Measurements from ENCODE around the gene PCARE. TPM values are rescaled to one million over a fixed set of nuclear protein-coding genes. Genes with fewer than 3 reads are reported as not detected.

The PCARE gene
- total RNA-seq, 1 donor from 2014 or later, result not detected

DNA sequence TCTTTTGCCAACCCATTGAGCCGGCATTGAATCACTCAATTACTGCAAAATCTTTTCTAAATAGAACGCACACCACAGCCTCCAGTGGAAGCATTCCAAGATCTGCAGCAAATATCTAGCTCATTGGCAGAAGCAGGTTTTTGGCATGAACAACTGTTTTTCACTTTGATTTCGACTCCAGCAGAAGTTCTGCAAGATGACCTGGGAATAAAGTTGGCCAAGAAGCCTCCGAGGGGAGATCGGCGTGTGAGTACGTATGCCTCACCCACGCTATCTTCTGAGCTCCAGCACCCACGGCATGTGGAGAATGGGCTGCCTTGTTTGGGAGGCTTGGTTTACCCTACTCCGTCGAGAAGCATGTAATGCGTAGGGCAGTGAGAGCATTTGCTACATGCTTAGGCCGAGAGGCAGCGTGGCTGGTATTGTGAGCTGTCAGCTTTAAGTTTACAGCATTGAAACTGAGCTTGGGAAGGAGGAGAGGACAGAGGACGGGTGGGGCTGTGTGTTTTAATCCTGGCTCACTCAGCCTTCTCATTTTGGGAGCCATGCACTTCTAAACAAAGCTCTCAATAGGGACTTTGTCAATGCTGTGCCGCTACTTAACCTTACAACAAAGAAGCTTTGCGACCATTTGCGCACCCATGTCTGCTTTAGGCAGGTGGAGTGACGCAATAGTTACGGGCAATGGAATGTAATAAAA lies 10.5 kb downstream of the PCARE start:
- Mint-ChIP-seq H3K9me3 (no peaks in the 10 kb centered on the region), H3K27ac (no peak overlapping the region), H3K36me3 (ENCODE audit: low read depth) (no peaks in the 10 kb centered on the region), H3K27me3 (no peaks in the 10 kb centered on the region), H3K4me1 (peaks cover 9% of the 10 kb centered on the region), H3K4me3 (no peak overlapping the region)
- intact Hi-C loops (cut with micrococcal nuclease), result no loop called here
- no peak for DNase-seq

DNA sequence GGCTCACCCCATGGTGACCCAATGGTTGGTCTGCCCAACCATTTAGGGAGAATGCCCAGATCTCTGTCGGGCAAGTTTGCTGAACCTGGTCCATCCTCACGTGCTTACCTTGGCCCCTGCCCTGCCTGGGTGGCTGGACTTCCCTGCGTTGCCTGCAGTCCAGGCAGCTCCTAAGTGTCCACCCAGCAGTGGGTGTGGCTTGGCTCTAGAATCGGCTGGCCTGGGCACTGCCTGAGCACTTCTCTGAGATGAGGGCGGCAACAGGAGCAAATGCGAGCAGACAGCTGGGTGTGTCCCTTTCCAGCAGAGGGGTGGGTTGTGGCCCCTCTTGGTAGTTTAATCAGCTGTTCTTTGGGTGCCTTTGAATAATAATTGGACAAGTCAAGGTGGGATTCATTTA lies 11.3 kb downstream of the PCARE start:
- no peak for DNase-seq
- H3K4me3 Mint-ChIP-seq, result no peak overlapping the region
- peaks cover 9% of the 10 kb centered on the region for H3K4me1 Mint-ChIP-seq
- no peaks in the 10 kb centered on the region for H3K9me3 Mint-ChIP-seq
- no peaks in the 10 kb centered on the region for H3K36me3 Mint-ChIP-seq (ENCODE audit: low read depth)
- intact Hi-C loops (cut with micrococcal nuclease), result no loop called here
- H3K27me3 Mint-ChIP-seq, result no peaks in the 10 kb centered on the region
- H3K27ac Mint-ChIP-seq, result no peak overlapping the region

- intact Hi-C loops (cut with micrococcal nuclease), result no loop called here
- no peak overlapping the region for H3K4me3 Mint-ChIP-seq
- H3K4me1 Mint-ChIP-seq, result peaks cover 9% of the 10 kb centered on the region
- H3K27ac Mint-ChIP-seq, result no peak overlapping the region
- no peaks in the 10 kb centered on the region for H3K27me3 Mint-ChIP-seq
- no peak for DNase-seq
- H3K9me3 Mint-ChIP-seq, result no peaks in the 10 kb centered on the region
- H3K36me3 Mint-ChIP-seq (ENCODE audit: low read depth), result no peaks in the 10 kb centered on the region
Measured at GRCh38 chr2:29062371-29062770, 12.0 kb downstream of the PCARE start.

- intact Hi-C loops (cut with micrococcal nuclease), result no loop called here
- Mint-ChIP-seq H3K27me3 (no peaks in the 10 kb centered on the region), H3K27ac (no peak overlapping the region), H3K36me3 (ENCODE audit: low read depth) (no peaks in the 10 kb centered on the region), H3K9me3 (no peaks in the 10 kb centered on the region), H3K4me1 (peaks cover 9% of the 10 kb centered on the region), H3K4me3 (no peak overlapping the region)
- no peak for DNase-seq
Measured at GRCh38 chr2:29061616-29062015, 12.7 kb downstream of the PCARE start.

GRCh38 chr2:29061176-29061575 lies 13.1 kb downstream of the PCARE start:
- intact Hi-C loops (cut with micrococcal nuclease), result no loop called here
- no peak overlapping the region for H3K4me3 Mint-ChIP-seq
- H3K27me3 Mint-ChIP-seq, result no peaks in the 10 kb centered on the region
- H3K9me3 Mint-ChIP-seq, result no peaks in the 10 kb centered on the region
- peaks cover 6% of the 10 kb centered on the region for H3K4me1 Mint-ChIP-seq
- no peaks in the 10 kb centered on the region for H3K36me3 Mint-ChIP-seq (ENCODE audit: low read depth)
- no peak overlapping the region for H3K27ac Mint-ChIP-seq
- no peak for DNase-seq

- Mint-ChIP-seq H3K27me3 (no peaks in the 10 kb centered on the region), H3K9me3 (no peaks in the 10 kb centered on the region), H3K4me1 (peaks cover 6% of the 10 kb centered on the region), H3K27ac (no peak overlapping the region), H3K36me3 (ENCODE audit: low read depth) (no peaks in the 10 kb centered on the region), H3K4me3 (no peak overlapping the region)
- no peak for DNase-seq
- intact Hi-C loops (cut with micrococcal nuclease), result no loop called here
Measured at GRCh38 chr2:29060441-29060840, 13.9 kb downstream of the PCARE start.

DNA sequence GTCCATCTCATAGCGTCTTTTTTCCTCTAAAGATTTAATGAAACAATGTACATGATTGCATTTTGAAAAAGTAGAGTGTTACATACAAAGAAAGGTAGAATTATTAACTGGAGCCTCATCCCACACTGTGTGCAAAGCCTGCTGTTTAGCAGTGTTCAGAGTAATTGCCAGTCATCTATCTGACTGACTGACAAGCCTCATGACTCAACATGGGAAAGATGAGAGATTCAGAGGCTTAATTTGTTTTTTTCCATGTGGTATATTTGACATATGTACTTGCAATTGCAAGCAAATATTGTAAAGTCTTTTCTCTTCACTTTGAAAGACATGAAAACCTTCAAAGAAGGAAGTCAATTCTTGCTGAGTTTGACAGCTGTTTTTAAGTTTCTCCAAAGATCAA lies 14.7 kb downstream of the PCARE start:
- DNase-seq, result no peak
- intact Hi-C loops (cut with micrococcal nuclease), result loop anchor here (1.0 kb wide), 1 partner anchor 41 kb away; no protein-coding TSS in a partner anchor
- Mint-ChIP-seq H3K4me1 (peaks cover 6% of the 10 kb centered on the region), H3K36me3 (ENCODE audit: low read depth) (no peaks in the 10 kb centered on the region), H3K4me3 (no peak overlapping the region), H3K27ac (peak overlapping the region; percentile 58), H3K9me3 (no peaks in the 10 kb centered on the region), H3K27me3 (no peaks in the 10 kb centered on the region)

DNA sequence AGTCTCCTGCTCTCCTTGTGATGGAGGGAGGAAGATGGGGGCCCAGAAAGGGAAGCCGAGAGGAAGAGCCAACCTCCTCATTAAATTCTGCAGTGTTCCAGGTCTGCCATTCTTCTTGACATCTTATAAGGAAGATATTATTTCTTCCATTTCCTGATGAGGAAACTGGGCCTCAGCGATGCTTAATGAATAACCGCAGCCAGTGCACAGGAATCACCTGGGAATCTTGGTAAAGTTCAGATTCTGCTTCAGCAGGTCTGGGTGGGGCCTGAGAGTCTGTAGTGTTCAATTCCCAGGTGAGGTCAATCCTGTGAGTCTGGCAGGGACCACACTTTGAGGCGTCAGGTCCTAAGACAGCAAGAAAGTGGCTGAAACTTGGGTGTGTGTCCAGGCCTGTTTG lies 17.3 kb downstream of the PCARE start:
- no peaks in the 10 kb centered on the region for H3K36me3 Mint-ChIP-seq (ENCODE audit: low read depth)
- intact Hi-C loops (cut with micrococcal nuclease), result no loop called here
- no peak for DNase-seq
- H3K4me1 Mint-ChIP-seq, result peaks cover 6% of the 10 kb centered on the region
- H3K9me3 Mint-ChIP-seq, result no peaks in the 10 kb centered on the region
- no peaks in the 10 kb centered on the region for H3K27me3 Mint-ChIP-seq
- no peak overlapping the region for H3K27ac Mint-ChIP-seq
- H3K4me3 Mint-ChIP-seq, result no peak overlapping the region

- intact Hi-C loops (cut with micrococcal nuclease), result no loop called here
- no peak for DNase-seq
- Mint-ChIP-seq H3K27me3 (no peaks in the 10 kb centered on the region), H3K9me3 (no peaks in the 10 kb centered on the region), H3K36me3 (ENCODE audit: low read depth) (no peaks in the 10 kb centered on the region), H3K4me1 (peaks cover 6% of the 10 kb centered on the region), H3K4me3 (no peak overlapping the region), H3K27ac (no peak overlapping the region)
Measured at GRCh38 chr2:29056452-29056851, 17.9 kb downstream of the PCARE start.

DNA sequence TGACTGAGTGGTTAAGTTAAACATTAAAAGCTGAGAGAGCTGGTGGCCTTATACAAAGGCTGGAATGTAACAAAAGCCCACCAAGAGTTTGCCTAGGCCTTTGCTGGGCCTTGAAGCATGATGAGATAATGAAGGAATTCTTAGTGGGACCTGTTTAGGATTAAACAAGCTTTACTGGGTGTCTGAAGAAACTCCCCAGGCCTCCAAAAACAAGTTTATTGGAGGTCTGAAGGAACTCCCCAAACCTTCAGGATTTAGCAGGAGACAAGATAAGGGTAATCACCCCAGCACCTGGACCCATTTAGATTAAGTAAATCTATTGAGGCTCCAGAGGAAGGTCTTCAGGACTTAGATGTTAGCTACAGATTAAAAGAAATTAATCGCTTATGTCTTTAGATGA lies 18.7 kb downstream of the PCARE start:
- peaks cover 6% of the 10 kb centered on the region for H3K4me1 Mint-ChIP-seq
- H3K36me3 Mint-ChIP-seq (ENCODE audit: low read depth), result no peaks in the 10 kb centered on the region
- no peak for DNase-seq
- H3K9me3 Mint-ChIP-seq, result no peaks in the 10 kb centered on the region
- no peak overlapping the region for H3K27ac Mint-ChIP-seq
- intact Hi-C loops (cut with micrococcal nuclease), result no loop called here
- no peaks in the 10 kb centered on the region for H3K27me3 Mint-ChIP-seq
- no peak overlapping the region for H3K4me3 Mint-ChIP-seq

- intact Hi-C loops (cut with micrococcal nuclease), result no loop called here
- H3K4me3 Mint-ChIP-seq, result no peak overlapping the region
- H3K9me3 Mint-ChIP-seq, result no peaks in the 10 kb centered on the region
- no peak overlapping the region for H3K27ac Mint-ChIP-seq
- no peaks in the 10 kb centered on the region for H3K36me3 Mint-ChIP-seq (ENCODE audit: low read depth)
- DNase-seq, result no peak
- H3K4me1 Mint-ChIP-seq, result peaks cover 1% of the 10 kb centered on the region
- no peaks in the 10 kb centered on the region for H3K27me3 Mint-ChIP-seq
Measured at GRCh38 chr2:29054430-29054829, 19.9 kb downstream of the PCARE start.

DNA sequence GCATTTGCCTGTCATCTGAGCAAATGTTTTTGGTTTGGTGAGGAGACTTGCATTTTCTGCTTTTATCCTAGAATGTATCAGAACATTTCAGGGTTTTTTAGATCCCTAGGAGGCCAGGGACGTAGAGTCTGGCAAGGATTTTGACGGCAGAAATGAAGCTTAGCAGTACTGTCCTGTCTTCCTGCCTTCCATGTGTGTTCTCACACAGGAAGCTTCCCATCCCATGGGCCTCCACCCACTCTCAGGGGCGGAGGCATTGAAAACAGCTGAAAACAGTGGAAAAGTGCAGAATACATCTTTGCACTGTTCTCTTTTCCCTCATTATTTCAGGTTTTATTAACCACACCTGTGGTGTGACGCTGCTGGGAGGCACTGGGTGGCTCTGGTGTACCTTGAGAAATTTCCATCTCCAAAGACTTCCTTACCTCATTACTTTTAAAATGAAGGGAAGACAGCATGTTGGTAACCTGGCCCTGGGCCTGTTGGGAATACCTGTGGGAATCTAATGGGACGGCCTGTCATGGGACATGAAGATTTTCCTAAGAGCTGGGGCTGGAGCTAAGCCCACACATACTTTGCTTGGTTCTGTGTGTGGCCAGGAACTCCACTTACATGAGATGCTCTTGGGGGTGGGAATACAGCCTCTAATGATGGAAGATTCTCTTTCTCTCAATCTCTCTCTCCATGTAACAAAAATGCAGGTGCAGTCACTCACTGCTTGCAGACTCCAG lies 20.5 kb downstream of the PCARE start:
- intact Hi-C loops (cut with micrococcal nuclease), result no loop called here

DNA sequence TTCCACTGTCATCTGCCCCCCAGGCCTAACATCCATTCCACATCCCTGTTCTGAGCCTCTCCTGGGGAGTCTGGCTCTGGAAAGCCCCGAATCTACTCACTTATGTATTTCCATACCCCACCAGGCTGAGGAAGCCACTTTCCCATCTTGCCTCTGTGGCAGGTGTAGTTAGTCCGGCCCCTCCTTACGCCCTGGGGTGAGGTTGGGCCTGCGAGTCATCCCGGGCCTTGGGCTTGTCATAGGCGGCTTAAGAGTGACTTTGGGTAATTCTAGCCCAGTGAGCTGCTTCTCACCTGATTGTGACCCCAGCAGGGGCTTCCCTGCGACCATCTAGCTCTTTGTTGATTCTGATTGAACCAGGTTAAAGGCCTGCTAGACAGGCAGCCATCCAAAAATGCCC lies 21.1 kb downstream of the PCARE start:
- Mint-ChIP-seq H3K4me3 (no peak overlapping the region), H3K27me3 (no peaks in the 10 kb centered on the region), H3K9me3 (no peaks in the 10 kb centered on the region), H3K36me3 (ENCODE audit: low read depth) (no peaks in the 10 kb centered on the region), H3K4me1 (no peaks in the 10 kb centered on the region), H3K27ac (no peak overlapping the region)
- no peak for DNase-seq
- intact Hi-C loops (cut with micrococcal nuclease), result no loop called here

More for the DNA sequence above, 20.5 kb downstream of the PCARE start:
- DNase-seq, result no peak
- Mint-ChIP-seq H3K36me3 (ENCODE audit: low read depth) (no peaks in the 10 kb centered on the region), H3K4me3 (no peak overlapping the region), H3K4me1 (no peaks in the 10 kb centered on the region), H3K27me3 (no peaks in the 10 kb centered on the region), H3K27ac (no peak overlapping the region), H3K9me3 (no peaks in the 10 kb centered on the region)

DNA sequence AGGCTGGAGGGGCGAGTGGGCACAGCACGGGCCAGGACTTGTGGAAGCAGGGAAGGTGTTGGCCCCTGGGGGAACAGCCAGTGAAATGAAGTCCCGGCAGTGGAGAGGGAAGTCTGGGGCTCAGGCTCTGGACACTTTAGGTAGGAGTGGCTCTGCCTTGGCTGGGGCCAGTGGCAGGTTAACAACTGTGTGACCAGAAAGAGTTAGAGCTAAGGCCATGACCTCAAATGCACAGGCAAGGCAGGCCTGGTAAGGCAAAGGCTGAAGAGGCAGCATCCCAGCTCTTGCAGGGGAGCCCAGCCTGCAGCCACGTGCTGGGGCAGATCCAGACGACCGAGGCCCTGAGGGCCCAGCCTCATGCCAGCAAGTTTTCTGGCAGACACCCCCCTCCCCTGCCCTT lies 21.5 kb downstream of the PCARE start:
- Mint-ChIP-seq H3K27ac (no peak overlapping the region), H3K4me1 (no peaks in the 10 kb centered on the region), H3K27me3 (no peaks in the 10 kb centered on the region), H3K4me3 (no peak overlapping the region), H3K9me3 (no peaks in the 10 kb centered on the region), H3K36me3 (ENCODE audit: low read depth) (no peaks in the 10 kb centered on the region)
- no peak for DNase-seq
- intact Hi-C loops (cut with micrococcal nuclease), result no loop called here

DNA sequence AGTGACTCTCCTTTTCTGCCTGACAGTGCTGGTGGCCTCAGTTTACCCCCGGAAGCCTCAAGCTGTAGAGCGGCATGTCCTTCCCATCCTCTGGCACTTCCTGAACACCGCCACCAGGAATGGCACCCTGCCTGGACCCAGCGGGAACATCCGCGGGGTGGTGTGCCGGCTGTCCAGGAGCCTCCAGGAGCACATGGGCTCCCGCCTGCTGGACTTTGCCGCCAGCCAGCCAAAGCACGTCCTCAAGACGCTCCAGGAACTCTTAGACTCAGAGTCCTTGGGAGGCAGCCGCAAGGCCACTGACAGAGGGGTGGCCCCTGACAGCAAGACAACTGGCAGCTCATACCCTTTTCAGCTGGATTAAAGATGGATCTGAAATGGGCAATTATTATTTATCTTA lies 22.6 kb downstream of the PCARE start:
- intact Hi-C loops (cut with micrococcal nuclease), result no loop called here
- H3K9me3 Mint-ChIP-seq, result no peaks in the 10 kb centered on the region
- H3K36me3 Mint-ChIP-seq (ENCODE audit: low read depth), result no peaks in the 10 kb centered on the region
- no peak overlapping the region for H3K27ac Mint-ChIP-seq
- H3K4me1 Mint-ChIP-seq, result no peaks in the 10 kb centered on the region
- no peaks in the 10 kb centered on the region for H3K27me3 Mint-ChIP-seq
- no peak for DNase-seq
- H3K4me3 Mint-ChIP-seq, result no peak overlapping the region

Data from activated CD4-positive, alpha-beta T cell treated with anti-CD3 and anti-CD28 coated beads, Interleukin-2, amount 10 ng/mL, durations not matched to agents 24 days and 14 days (primary cell).